Liver (tissue), 9 donors: Measurements from ENCODE around the gene EHMT1. TPM values are rescaled to one million over a fixed set of nuclear protein-coding genes. Genes with fewer than 3 reads are reported as not detected.
A peak's percentile ranks its signal among the peaks of the same experiment; 100 is the strongest.

Source experiments
- DNase-seq: peaks from one replicate; pipeline ENCODE4 v3.0.0-alpha.2; 2017; ENCODE audit warnings: low spot score
- H3K27ac ChIP-seq, 2 donors: one replicate each; pipeline ENCODE4 v1.7.0; 2013; ENCODE audit warnings: inconsistent platforms in 2 of 2, low read length in 2 of 2, control low read depth in 1 of 2, low read depth in 1 of 2, mild to moderate bottlenecking in 1 of 2
- H3K27me3 ChIP-seq, 4 donors: one replicate each; pipeline versions ENCODE4 v1.6.1 to v1.7.0; 2013; ENCODE audit warnings: low read length in 3 of 4, inconsistent platforms in 1 of 4, mild to moderate bottlenecking in 1 of 4, moderate library complexity in 1 of 4; ENCODE audit not compliant: control insufficient read depth in 4 of 4, insufficient read depth in 4 of 4
- H3K36me3 ChIP-seq, 4 donors: one replicate each; pipeline versions ENCODE4 v1.6.1 to v1.7.0; 2013; ENCODE audit warnings: low read length in 3 of 4, mild to moderate bottlenecking in 3 of 4, low read depth in 1 of 4, moderate library complexity in 1 of 4; ENCODE audit not compliant: control insufficient read depth in 4 of 4, insufficient read depth in 3 of 4
- H3K4me1 ChIP-seq, 4 donors: one replicate each; pipeline versions ENCODE4 v1.6.1 to v1.7.0; 2013; ENCODE audit warnings: low read length in 3 of 4, mild to moderate bottlenecking in 3 of 4, moderate library complexity in 1 of 4; ENCODE audit not compliant: control insufficient read depth in 4 of 4, insufficient read depth in 4 of 4
- H3K4me3 ChIP-seq, 3 donors: one replicate each; pipeline versions ENCODE4 v1.6.1 to v1.7.0; 2013; ENCODE audit warnings: low read length in 3 of 3, control low read depth in 1 of 3, low read depth in 1 of 3, mild to moderate bottlenecking in 1 of 3
- H3K9ac ChIP-seq, 2 donors: one replicate each; pipeline ENCODE4 v1.7.0; 2013; ENCODE audit warnings: low read length in 2 of 2, mild to moderate bottlenecking in 2 of 2, moderate library complexity in 2 of 2, control low read depth in 1 of 2, low read depth in 1 of 2
- H3K9me3 ChIP-seq, 4 donors: one replicate each; pipeline versions ENCODE4 v1.6.1 to v1.7.0; 2013; ENCODE audit warnings: low read length in 3 of 4; ENCODE audit not compliant: control insufficient read depth in 4 of 4
- EGR1 ChIP-seq, 2 donors: IDR thresholded peaks; 2 replicates each; pipeline ENCODE4 v1.6.1; 2016 to 2018; ENCODE audit warnings: antibody characterized with exemption in 2 of 2, low read depth in 2 of 2
- FOXA1 ChIP-seq: IDR thresholded peaks from 2 replicates; pipeline ENCODE4 v1.6.1; 2016; ENCODE audit warnings: antibody characterized with exemption
- FOXA2 ChIP-seq: IDR thresholded peaks from 2 replicates; pipeline ENCODE4 v1.6.1; 2016; ENCODE audit warnings: antibody characterized with exemption
- GABPA ChIP-seq, 2 donors: IDR thresholded peaks in 1 of 2; conservative IDR thresholded peaks in 1 of 2; 2 replicates each; pipeline ENCODE4 v1.6.1; 2016; ENCODE audit warnings: antibody characterized with exemption in 2 of 2, mild to moderate bottlenecking in 1 of 2, moderate library complexity in 1 of 2
- HNF4A ChIP-seq, 2 donors: conservative IDR thresholded peaks; 2 replicates each; pipeline ENCODE4 v1.6.1; 2016; ENCODE audit warnings: antibody characterized with exemption in 2 of 2, mild to moderate bottlenecking in 2 of 2
- HNF4G ChIP-seq: IDR thresholded peaks from 2 replicates; pipeline ENCODE4 v1.6.1; 2016; ENCODE audit warnings: antibody characterized with exemption
- JUND ChIP-seq, 2 donors: IDR thresholded peaks; 2 replicates each; pipeline ENCODE4 v1.6.1; 2016; ENCODE audit warnings: antibody characterized with exemption in 2 of 2
- NR2F2 ChIP-seq: IDR thresholded peaks from 2 replicates; pipeline ENCODE4 v1.6.1; 2016; ENCODE audit warnings: antibody characterized with exemption
- RAD21 ChIP-seq, 2 donors: IDR thresholded peaks; 2 replicates each; pipeline ENCODE4 v1.6.1; 2016; ENCODE audit warnings: antibody characterized with exemption in 2 of 2, mild to moderate bottlenecking in 2 of 2
- RXRA ChIP-seq, 2 donors: IDR thresholded peaks; 2 replicates each; pipeline ENCODE4 v1.6.1; 2017 to 2018; ENCODE audit warnings: antibody characterized with exemption in 2 of 2, mild to moderate bottlenecking in 1 of 2
- SP1 ChIP-seq: IDR thresholded peaks from 2 replicates; pipeline ENCODE4 v1.6.1; 2018; ENCODE audit warnings: antibody characterized with exemption, mild to moderate bottlenecking
- TAF1 ChIP-seq: conservative IDR thresholded peaks from 2 replicates; pipeline ENCODE4 v1.6.1; 2016; ENCODE audit warnings: antibody characterized with exemption, mild to moderate bottlenecking
- YY1 ChIP-seq: IDR thresholded peaks from 2 replicates; pipeline ENCODE4 v1.6.1; 2016; ENCODE audit warnings: antibody characterized with exemption, mild to moderate bottlenecking
- WGBS: extraction: QIAGEN DNeasy Blood & Tissue Kit; methylation state at CpG from one replicate; pipeline ENCODE4 v1.1.7; 2013; 5-methylcytosine and 5-hydroxymethylcytosine counted together
- polyA plus RNA-seq, 2 donors: library from polyadenylated mRNA; stranded (reverse) in 1 of 2; unstranded in 1 of 2; fragments of 200-250 nt in 1 of 2; fragments of >200 nt in 1 of 2; fragmentation: Nextera tagmentation in 1 of 2; extraction: Ambion mirVana in 1 of 2; gene quantifications; one replicate each; pipeline versions ENCODE4 v1.2.1 to v1.2.3, GENCODE V29; 2013 to 2015
- total RNA-seq, 2 donors: library from RNA; depleted of rRNA; stranded (reverse); fragments of >200 nt; gene quantifications; one replicate each; pipeline ENCODE4 v1.2.3, GENCODE V29; 2014
- TF ChIP-seq, protein P1 (sequence below): IDR thresholded peaks from 2 replicates; pipeline ENCODE4 v1.6.1; 2016; ENCODE audit warnings: antibody characterized with exemption
- TF ChIP-seq, protein P2 (sequence below): IDR thresholded peaks from 2 replicates; pipeline ENCODE4 v1.6.1; 2016; ENCODE audit warnings: antibody characterized with exemption
- TF ChIP-seq, protein P3 (sequence below): fragments of 150-350 bp; IDR thresholded peaks from 2 replicates; pipeline ENCODE4 v1.5.1; 2017; ENCODE audit warnings: improper control_type of control experiment, low read depth, low read length; ENCODE audit not compliant: missing input control
- TF ChIP-seq, protein P4 (sequence below): IDR thresholded peaks from 2 replicates; pipeline ENCODE4 v1.6.1; 2016; ENCODE audit warnings: antibody characterized with exemption, mild to moderate bottlenecking
- TF ChIP-seq, protein P5 (sequence below): IDR thresholded peaks from 2 replicates; pipeline ENCODE4 v1.6.1; 2016; ENCODE audit warnings: antibody characterized with exemption
- donor health status: healthy.
- donor health status: healthy.
- donor health status: healthy.
- donor health status: healthy.
- donor health status: healthy.

The EHMT1 gene
- total and polyA plus RNA-seq, 4 donors: 16.1 to 48.2 (median 27.3) TPM

DNA sequence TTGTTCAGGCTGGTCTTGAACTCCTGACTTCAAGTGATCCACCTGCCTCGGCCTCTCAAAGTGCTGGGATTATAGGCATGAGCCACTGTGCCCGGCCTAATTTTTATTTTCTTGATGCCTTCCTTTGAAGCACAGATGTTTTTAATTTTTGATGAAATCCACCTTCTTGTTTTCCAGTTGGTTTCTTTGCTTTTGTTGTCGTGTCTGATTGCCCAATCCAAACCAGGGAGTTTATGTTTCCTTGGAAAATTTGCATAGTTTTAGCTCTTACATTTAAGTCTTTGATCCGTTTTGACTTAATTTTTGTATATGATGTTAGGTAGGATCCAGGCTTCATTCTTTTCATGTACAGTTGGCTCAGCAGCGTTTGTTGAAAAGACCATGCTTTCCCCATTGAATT, 15.2 kb downstream of the EHMT1 start:
- TF ChIP-seq EGR1 (IDR thresholded peaks at IDR 0.05; ENCODE audit: low read depth in 2 of 2) (no peak), HNF4G (no peak), GABPA (IDR thresholded peaks at IDR 0.05 in 1 of 2, conservative IDR thresholded peaks at IDR 0.05 in 1 of 2) (no peak), FOXA1 (no peak), NR2F2 (no peak), RAD21 (IDR thresholded peaks at IDR 0.05) (no peak), FOXA2 (no peak), TAF1 (no peak), JUND (IDR thresholded peaks at IDR 0.05) (no peak), YY1 (no peak), RXRA (IDR thresholded peaks at IDR 0.05) (no peak), SP1 (no peak)
- TF ChIP-seq, protein P1, sequence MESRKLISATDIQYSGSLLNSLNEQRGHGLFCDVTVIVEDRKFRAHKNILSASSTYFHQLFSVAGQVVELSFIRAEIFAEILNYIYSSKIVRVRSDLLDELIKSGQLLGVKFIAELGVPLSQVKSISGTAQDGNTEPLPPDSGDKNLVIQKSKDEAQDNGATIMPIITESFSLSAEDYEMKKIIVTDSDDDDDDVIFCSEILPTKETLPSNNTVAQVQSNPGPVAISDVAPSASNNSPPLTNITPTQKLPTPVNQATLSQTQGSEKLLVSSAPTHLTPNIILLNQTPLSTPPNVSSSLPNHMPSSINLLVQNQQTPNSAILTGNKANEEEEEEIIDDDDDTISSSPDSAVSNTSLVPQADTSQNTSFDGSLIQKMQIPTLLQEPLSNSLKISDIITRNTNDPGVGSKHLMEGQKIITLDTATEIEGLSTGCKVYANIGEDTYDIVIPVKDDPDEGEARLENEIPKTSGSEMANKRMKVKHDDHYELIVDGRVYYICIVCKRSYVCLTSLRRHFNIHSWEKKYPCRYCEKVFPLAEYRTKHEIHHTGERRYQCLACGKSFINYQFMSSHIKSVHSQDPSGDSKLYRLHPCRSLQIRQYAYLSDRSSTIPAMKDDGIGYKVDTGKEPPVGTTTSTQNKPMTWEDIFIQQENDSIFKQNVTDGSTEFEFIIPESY: no peak
- TF ChIP-seq, protein P2, sequence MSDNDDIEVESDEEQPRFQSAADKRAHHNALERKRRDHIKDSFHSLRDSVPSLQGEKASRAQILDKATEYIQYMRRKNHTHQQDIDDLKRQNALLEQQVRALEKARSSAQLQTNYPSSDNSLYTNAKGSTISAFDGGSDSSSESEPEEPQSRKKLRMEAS: no peak
- TF ChIP-seq, protein P3, sequence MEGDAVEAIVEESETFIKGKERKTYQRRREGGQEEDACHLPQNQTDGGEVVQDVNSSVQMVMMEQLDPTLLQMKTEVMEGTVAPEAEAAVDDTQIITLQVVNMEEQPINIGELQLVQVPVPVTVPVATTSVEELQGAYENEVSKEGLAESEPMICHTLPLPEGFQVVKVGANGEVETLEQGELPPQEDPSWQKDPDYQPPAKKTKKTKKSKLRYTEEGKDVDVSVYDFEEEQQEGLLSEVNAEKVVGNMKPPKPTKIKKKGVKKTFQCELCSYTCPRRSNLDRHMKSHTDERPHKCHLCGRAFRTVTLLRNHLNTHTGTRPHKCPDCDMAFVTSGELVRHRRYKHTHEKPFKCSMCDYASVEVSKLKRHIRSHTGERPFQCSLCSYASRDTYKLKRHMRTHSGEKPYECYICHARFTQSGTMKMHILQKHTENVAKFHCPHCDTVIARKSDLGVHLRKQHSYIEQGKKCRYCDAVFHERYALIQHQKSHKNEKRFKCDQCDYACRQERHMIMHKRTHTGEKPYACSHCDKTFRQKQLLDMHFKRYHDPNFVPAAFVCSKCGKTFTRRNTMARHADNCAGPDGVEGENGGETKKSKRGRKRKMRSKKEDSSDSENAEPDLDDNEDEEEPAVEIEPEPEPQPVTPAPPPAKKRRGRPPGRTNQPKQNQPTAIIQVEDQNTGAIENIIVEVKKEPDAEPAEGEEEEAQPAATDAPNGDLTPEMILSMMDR: no peak
- TF ChIP-seq, protein P4, sequence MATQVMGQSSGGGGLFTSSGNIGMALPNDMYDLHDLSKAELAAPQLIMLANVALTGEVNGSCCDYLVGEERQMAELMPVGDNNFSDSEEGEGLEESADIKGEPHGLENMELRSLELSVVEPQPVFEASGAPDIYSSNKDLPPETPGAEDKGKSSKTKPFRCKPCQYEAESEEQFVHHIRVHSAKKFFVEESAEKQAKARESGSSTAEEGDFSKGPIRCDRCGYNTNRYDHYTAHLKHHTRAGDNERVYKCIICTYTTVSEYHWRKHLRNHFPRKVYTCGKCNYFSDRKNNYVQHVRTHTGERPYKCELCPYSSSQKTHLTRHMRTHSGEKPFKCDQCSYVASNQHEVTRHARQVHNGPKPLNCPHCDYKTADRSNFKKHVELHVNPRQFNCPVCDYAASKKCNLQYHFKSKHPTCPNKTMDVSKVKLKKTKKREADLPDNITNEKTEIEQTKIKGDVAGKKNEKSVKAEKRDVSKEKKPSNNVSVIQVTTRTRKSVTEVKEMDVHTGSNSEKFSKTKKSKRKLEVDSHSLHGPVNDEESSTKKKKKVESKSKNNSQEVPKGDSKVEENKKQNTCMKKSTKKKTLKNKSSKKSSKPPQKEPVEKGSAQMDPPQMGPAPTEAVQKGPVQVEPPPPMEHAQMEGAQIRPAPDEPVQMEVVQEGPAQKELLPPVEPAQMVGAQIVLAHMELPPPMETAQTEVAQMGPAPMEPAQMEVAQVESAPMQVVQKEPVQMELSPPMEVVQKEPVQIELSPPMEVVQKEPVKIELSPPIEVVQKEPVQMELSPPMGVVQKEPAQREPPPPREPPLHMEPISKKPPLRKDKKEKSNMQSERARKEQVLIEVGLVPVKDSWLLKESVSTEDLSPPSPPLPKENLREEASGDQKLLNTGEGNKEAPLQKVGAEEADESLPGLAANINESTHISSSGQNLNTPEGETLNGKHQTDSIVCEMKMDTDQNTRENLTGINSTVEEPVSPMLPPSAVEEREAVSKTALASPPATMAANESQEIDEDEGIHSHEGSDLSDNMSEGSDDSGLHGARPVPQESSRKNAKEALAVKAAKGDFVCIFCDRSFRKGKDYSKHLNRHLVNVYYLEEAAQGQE: no peak
- Histone ChIP-seq H3K4me3 (no peak overlapping the region), H3K4me1 (peaks cover 2 to 39% (median 29%) of the 10 kb centered on the region in 4 donors), H3K27me3 (no peaks in the 10 kb centered on the region), H3K27ac (no peak overlapping the region), H3K36me3 (no peaks in the 10 kb centered on the region), H3K9me3 (no peaks in the 10 kb centered on the region), H3K9ac (no peak overlapping the region)
- DNase-seq: no peak
- WGBS: 92% methylated on average over 5 of the region's 5 CpGs

DNA sequence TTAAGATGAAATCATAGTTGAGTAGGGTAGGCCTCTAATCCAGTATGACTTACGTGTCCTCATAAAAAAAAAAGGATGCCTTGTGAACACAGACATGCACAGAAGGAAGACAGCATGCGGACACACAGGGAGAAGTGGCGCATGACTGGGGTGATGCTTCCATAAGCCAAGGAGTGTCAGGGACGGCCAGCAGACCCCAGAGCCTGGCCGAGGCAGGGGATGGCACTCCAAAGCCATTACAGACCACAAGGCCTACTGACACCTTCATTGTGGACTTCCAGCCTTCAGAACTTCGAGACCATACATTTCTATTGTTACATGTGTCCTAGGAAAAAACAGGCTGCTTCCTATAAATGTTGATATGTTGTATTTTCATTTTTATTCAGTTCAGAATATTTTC, 19.9 kb downstream of the EHMT1 start:
- Histone ChIP-seq H3K27ac (peak overlapping the region; percentile 61 to 69), H3K9ac (peak overlapping the region; percentile 60 to 81), H3K9me3 (no peaks in the 10 kb centered on the region), H3K36me3 (peaks cover 0 to 2% (median 0%) of the 10 kb centered on the region in 4 donors), H3K27me3 (no peaks in the 10 kb centered on the region), H3K4me1 (peaks cover 0 to 16% (median 3%) of the 10 kb centered on the region in 4 donors), H3K4me3 (no peak overlapping the region)
- WGBS: 93% methylated on average over 6 of the region's 6 CpGs
- DNase-seq: no peak
- no peak for TF ChIP-seq SP1
- TF ChIP-seq HNF4A (conservative IDR thresholded peaks at IDR 0.05): no peak
- TF ChIP-seq HNF4G: no peak
- no peak for TF ChIP-seq FOXA2
- TF ChIP-seq JUND (IDR thresholded peaks at IDR 0.05): no peak
- TF ChIP-seq RAD21 (IDR thresholded peaks at IDR 0.05): no peak
- TF ChIP-seq, protein P1: no peak
- TF ChIP-seq TAF1: no peak
- TF ChIP-seq GABPA (IDR thresholded peaks at IDR 0.05 in 1 of 2, conservative IDR thresholded peaks at IDR 0.05 in 1 of 2): no peak
- TF ChIP-seq RXRA (IDR thresholded peaks at IDR 0.05): no peak
- TF ChIP-seq, protein P5, sequence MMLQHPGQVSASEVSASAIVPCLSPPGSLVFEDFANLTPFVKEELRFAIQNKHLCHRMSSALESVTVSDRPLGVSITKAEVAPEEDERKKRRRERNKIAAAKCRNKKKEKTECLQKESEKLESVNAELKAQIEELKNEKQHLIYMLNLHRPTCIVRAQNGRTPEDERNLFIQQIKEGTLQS: no peak
- TF ChIP-seq YY1: no peak
- no peak for TF ChIP-seq EGR1 (IDR thresholded peaks at IDR 0.05; ENCODE audit: low read depth in 2 of 2)
- TF ChIP-seq, protein P3: no peak
- no peak for TF ChIP-seq NR2F2
- TF ChIP-seq FOXA1: no peak
